BLaER1 (cell line): ENCODE measurements around the gene C1orf21.
"Not testable (repeated sequence)": the region's sequence is repeated elsewhere in the genome, so short reads cannot be mapped to it uniquely, and the experiment has no call there.

Experiments used
- H3K27ac ChIP-seq: shearing (Covaris generic); formaldehyde crosslinking; 2 replicates; pipeline ENCODE4 v1.8.1; 2022
- H3K27me3 ChIP-seq: shearing (Covaris generic); formaldehyde crosslinking; 2 replicates; pipeline ENCODE4 v1.8.1; 2022
- H3K36me3 ChIP-seq: shearing (Covaris generic); formaldehyde crosslinking; 2 replicates; pipeline ENCODE4 v1.8.1; 2022
- H3K4me1 ChIP-seq: shearing (Covaris generic); formaldehyde crosslinking; 2 replicates; pipeline ENCODE4 v1.8.1; 2022
- H3K4me2 ChIP-seq: shearing (Covaris generic); formaldehyde crosslinking; 2 replicates; pipeline ENCODE4 v1.8.1; 2022
- H3K4me3 ChIP-seq: shearing (Covaris generic); formaldehyde crosslinking; 2 replicates; pipeline ENCODE4 v1.8.1; 2022
- H3K9ac ChIP-seq: shearing (Covaris generic); formaldehyde crosslinking; 2 replicates; pipeline ENCODE4 v1.8.1; 2022
- H3K9me3 ChIP-seq: shearing (Covaris generic); formaldehyde crosslinking; 2 replicates; pipeline ENCODE4 v1.8.1; 2022
- H4K20me1 ChIP-seq: shearing (Covaris generic); formaldehyde crosslinking; 2 replicates; pipeline ENCODE4 v1.8.1; 2022
- Cebpa-rat ChIP-seq: shearing (Covaris generic); IDR thresholded peaks from 2 replicates; pipeline ENCODE4 v1.8.1; 2022

C1orf21 gene

GRCh38 chr1:184386312-184387068 lies at the start of gene C1orf21:
C1orf21 (plus strand) TSS chr1:184387029; CDS start chr1:184477510, 90,481 bp downstream.
- H3K36me3 ChIP-seq, result no peaks in the 10 kb centered on the region
- peaks cover 17% of the 10 kb centered on the region for H3K4me1 ChIP-seq
- peak within 1 kb of the TSS; percentile 79 for H3K9ac ChIP-seq
- peaks cover 46% of the 10 kb centered on the region for H3K27me3 ChIP-seq
- peak within 1 kb of the TSS; percentile 78 for H3K4me3 ChIP-seq
- TF ChIP-seq Cebpa-rat, result no peak
- H3K4me2 ChIP-seq, result peak within 1 kb of the TSS; percentile 95
- peaks cover 7% of the 10 kb centered on the region; the same call in 1 of the 2 replicates for H4K20me1 ChIP-seq
- H3K27ac ChIP-seq, result peak within 1 kb of the TSS; percentile 63; the same call in 1 of the 2 replicates
- no peaks in the 10 kb centered on the region for H3K9me3 ChIP-seq

GRCh38 chr1:184337865-184338264 lies 49.0 kb upstream of the C1orf21 start:
- not testable (repeated sequence) for H3K9ac ChIP-seq, H3K4me1 ChIP-seq, H3K9me3 ChIP-seq, H3K27me3 ChIP-seq, H3K4me2 ChIP-seq, H3K27ac ChIP-seq, H4K20me1 ChIP-seq, H3K4me3 ChIP-seq, H3K36me3 ChIP-seq

GRCh38 chr1:184340984-184341383 lies 45.8 kb upstream of the C1orf21 start:
- TF ChIP-seq Cebpa-rat, result no peak
- H3K27me3 ChIP-seq, result no peaks in the 10 kb centered on the region
- H4K20me1 ChIP-seq, result no peaks in the 10 kb centered on the region
- H3K9ac ChIP-seq, result no peak overlapping the region
- H3K4me1 ChIP-seq, result no peaks in the 10 kb centered on the region
- H3K4me3 ChIP-seq, result no peak overlapping the region
- no peaks in the 10 kb centered on the region for H3K36me3 ChIP-seq
- H3K9me3 ChIP-seq, result 0 out of 2 replicates have a peak, but pooled peaks cover 6% of the 10 kb centered on the region
- H3K27ac ChIP-seq, result no peak overlapping the region
- no peak overlapping the region for H3K4me2 ChIP-seq

DNA sequence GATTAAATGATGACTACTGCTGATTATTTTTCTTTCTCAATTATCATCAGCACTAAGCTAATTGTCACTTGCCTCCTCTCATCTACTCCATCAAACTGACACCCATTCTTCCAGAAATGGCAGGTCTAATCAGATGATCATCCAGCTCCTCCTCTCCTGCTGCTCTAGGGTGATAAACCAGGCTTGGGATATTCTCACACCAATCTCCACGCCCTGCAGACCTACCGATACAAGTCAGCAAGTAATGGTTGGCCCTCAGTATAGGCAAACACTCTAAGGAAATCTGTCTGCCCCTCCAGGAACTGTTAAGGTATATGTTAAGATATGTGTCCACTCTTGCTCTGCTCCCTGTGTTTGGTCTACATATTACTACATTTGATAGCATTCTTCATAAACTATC lies 36.3 kb upstream of the C1orf21 start:
- no peak overlapping the region for H3K27ac ChIP-seq
- no peak overlapping the region for H3K4me2 ChIP-seq
- no peaks in the 10 kb centered on the region for H3K4me1 ChIP-seq
- no peak overlapping the region for H3K9ac ChIP-seq
- no peak for TF ChIP-seq Cebpa-rat
- H3K9me3 ChIP-seq, result no peaks in the 10 kb centered on the region
- no peaks in the 10 kb centered on the region for H3K27me3 ChIP-seq
- no peaks in the 10 kb centered on the region for H4K20me1 ChIP-seq
- H3K36me3 ChIP-seq, result no peaks in the 10 kb centered on the region
- no peak overlapping the region for H3K4me3 ChIP-seq

DNA sequence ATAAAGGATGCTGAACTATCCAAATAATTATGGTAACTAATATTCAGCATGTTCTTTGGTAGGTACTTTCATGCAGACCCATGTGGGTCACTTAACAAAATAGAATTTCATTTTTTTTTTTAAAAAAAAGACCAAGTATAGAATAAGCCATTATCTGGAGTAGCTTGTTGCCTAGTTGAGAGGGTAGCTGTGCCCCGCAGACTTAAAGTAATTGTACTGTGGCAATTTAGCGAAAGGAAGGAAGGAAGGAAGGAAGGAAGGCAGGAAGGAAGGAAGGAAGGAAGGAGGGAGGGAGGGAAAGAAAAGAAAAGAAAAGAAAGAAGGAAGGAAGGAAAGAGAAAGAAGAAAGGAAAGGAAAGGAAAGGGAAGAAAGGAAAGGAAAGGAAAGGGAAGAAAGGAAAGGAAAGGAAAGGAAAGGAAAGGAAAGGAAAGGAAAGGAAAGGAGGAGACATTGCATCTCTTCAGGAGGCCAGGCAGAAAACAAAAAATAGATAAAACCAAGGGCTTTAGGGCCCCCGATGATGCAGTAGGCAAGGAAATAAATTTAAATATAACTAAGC lies 35.3 kb upstream of the C1orf21 start:
- H3K27ac ChIP-seq, result no peak overlapping the region
- no peaks in the 10 kb centered on the region for H3K36me3 ChIP-seq
- TF ChIP-seq Cebpa-rat, result no peak
- no peaks in the 10 kb centered on the region for H3K4me1 ChIP-seq
- H3K9me3 ChIP-seq, result no peaks in the 10 kb centered on the region
- no peak overlapping the region for H3K4me2 ChIP-seq
- no peak overlapping the region for H3K9ac ChIP-seq
- H3K4me3 ChIP-seq, result no peak overlapping the region
- no peaks in the 10 kb centered on the region for H3K27me3 ChIP-seq
- H4K20me1 ChIP-seq, result no peaks in the 10 kb centered on the region

- H3K9ac ChIP-seq, result no peak overlapping the region
- H3K36me3 ChIP-seq, result no peaks in the 10 kb centered on the region
- H3K4me3 ChIP-seq, result no peak overlapping the region
- no peaks in the 10 kb centered on the region for H3K4me1 ChIP-seq
- H3K9me3 ChIP-seq, result no peaks in the 10 kb centered on the region
- no peak overlapping the region for H3K4me2 ChIP-seq
- no peak for TF ChIP-seq Cebpa-rat
- no peaks in the 10 kb centered on the region for H3K27me3 ChIP-seq
- no peak overlapping the region for H3K27ac ChIP-seq
- H4K20me1 ChIP-seq, result no peaks in the 10 kb centered on the region
Measured at GRCh38 chr1:184352776-184353175, 34.1 kb upstream of the C1orf21 start.

GRCh38 chr1:184354719-184355118 lies 32.1 kb upstream of the C1orf21 start:
- Histone ChIP-seq H3K27me3 (no peaks in the 10 kb centered on the region), H3K4me1 (no peaks in the 10 kb centered on the region), H3K27ac (no peak overlapping the region), H3K9me3 (no peaks in the 10 kb centered on the region), H3K9ac (no peak overlapping the region), H3K4me3 (no peak overlapping the region), H4K20me1 (no peaks in the 10 kb centered on the region), H3K4me2 (no peak overlapping the region), H3K36me3 (no peaks in the 10 kb centered on the region)
- no peak for TF ChIP-seq Cebpa-rat

DNA sequence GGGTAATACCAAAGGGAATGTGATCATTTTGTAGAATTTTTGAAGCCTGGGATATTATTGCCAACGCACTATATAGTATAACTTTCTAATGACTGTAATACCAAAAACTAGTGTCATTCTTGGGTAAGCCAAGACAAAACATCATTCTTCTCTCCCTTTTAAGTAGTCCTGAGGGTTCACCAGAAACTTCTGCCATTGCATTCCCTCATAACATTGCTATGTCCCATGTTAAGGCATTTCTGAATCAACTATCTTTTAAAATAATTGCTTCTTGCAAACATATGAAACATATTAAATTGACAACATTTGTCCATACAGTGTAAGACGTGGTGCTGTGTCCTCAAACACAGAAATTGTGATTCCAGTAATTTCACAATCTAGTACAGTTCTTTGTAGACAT lies 29.9 kb upstream of the C1orf21 start:
- H3K36me3 ChIP-seq, result no peaks in the 10 kb centered on the region
- no peak for TF ChIP-seq Cebpa-rat
- no peaks in the 10 kb centered on the region for H4K20me1 ChIP-seq
- no peak overlapping the region for H3K9ac ChIP-seq
- no peak overlapping the region for H3K4me3 ChIP-seq
- H3K27me3 ChIP-seq, result no peaks in the 10 kb centered on the region
- no peak overlapping the region for H3K4me2 ChIP-seq
- no peaks in the 10 kb centered on the region for H3K4me1 ChIP-seq
- no peak overlapping the region for H3K27ac ChIP-seq
- no peaks in the 10 kb centered on the region for H3K9me3 ChIP-seq

- no peaks in the 10 kb centered on the region for H3K27me3 ChIP-seq
Measured at GRCh38 chr1:184358256-184358655, 28.6 kb upstream of the C1orf21 start.

GRCh38 chr1:184359909-184360308 lies 26.9 kb upstream of the C1orf21 start:
- no peak overlapping the region for H3K27ac ChIP-seq

More at GRCh38 chr1:184358256-184358655, 28.6 kb upstream of the C1orf21 start:
- no peaks in the 10 kb centered on the region for H3K4me1 ChIP-seq
- H3K9me3 ChIP-seq, result no peaks in the 10 kb centered on the region
- H3K4me3 ChIP-seq, result no peak overlapping the region
- H3K27ac ChIP-seq, result no peak overlapping the region
- H4K20me1 ChIP-seq, result no peaks in the 10 kb centered on the region
- no peaks in the 10 kb centered on the region for H3K36me3 ChIP-seq
- no peak overlapping the region for H3K4me2 ChIP-seq
- no peak overlapping the region for H3K9ac ChIP-seq
- TF ChIP-seq Cebpa-rat, result no peak

More at GRCh38 chr1:184359909-184360308, 26.9 kb upstream of the C1orf21 start:
- TF ChIP-seq Cebpa-rat, result no peak
- Histone ChIP-seq H3K9ac (no peak overlapping the region), H4K20me1 (no peaks in the 10 kb centered on the region), H3K4me1 (no peaks in the 10 kb centered on the region), H3K4me3 (no peak overlapping the region), H3K27me3 (no peaks in the 10 kb centered on the region), H3K36me3 (no peaks in the 10 kb centered on the region), H3K9me3 (no peaks in the 10 kb centered on the region), H3K4me2 (no peak overlapping the region)
